Hepatocyte (in vitro differentiated cells): ENCODE measurements around the gene ERFL. TPM values are rescaled to one million over a fixed set of nuclear protein-coding genes. Genes with fewer than 3 reads are reported as not detected.

Experiments
- DNase-seq: peaks from one replicate; pipeline ENCODE4 v3.0.0-alpha.2; 2016; ENCODE audit warnings: low spot score
- H2AFZ ChIP-seq: fragments of 200-600 bp; sonication (generic); 2 replicates; pipeline ENCODE4 v1.6.0; 2016; ENCODE audit warnings: antibody characterized with exemption, mild to moderate bottlenecking
- H3K27ac ChIP-seq: fragments of 200-600 bp; sonication (generic); 2 replicates; pipeline ENCODE4 v1.5.1; 2016; ENCODE audit warnings: mild to moderate bottlenecking
- H3K27me3 ChIP-seq: fragments of 200-600 bp; sonication (generic); 2 replicates; pipeline ENCODE4 v1.6.1; 2016
- H3K36me3 ChIP-seq: fragments of 200-600 bp; sonication (generic); replicated peaks from 2 replicates; pipeline ENCODE4 v1.5.1; 2016; ENCODE audit warnings: low read depth; ENCODE audit not compliant: insufficient read depth
- H3K4me1 ChIP-seq: fragments of 200-600 bp; sonication (generic); 2 replicates; pipeline ENCODE4 v1.5.1; 2016; ENCODE audit warnings: mild to moderate bottlenecking, moderate library complexity; ENCODE audit not compliant: insufficient read depth
- H3K4me2 ChIP-seq: fragments of 200-600 bp; sonication (generic); 2 replicates; pipeline ENCODE4 v1.6.0; 2016
- H3K4me3 ChIP-seq: fragments of 200-600 bp; sonication (generic); 2 replicates; pipeline ENCODE4 v1.5.1; 2016; ENCODE audit warnings: mild to moderate bottlenecking
- H3K79me2 ChIP-seq: fragments of 200-600 bp; sonication (generic); 2 replicates; pipeline ENCODE4 v1.6.0; 2017; ENCODE audit warnings: mild to moderate bottlenecking
- H3K9me2 ChIP-seq: fragments of 200-600 bp; sonication (generic); replicated peaks from 2 replicates; pipeline ENCODE4 v1.6.0; 2017; ENCODE audit warnings: mild to moderate bottlenecking; ENCODE audit not compliant: insufficient read depth
- H3K9me3 ChIP-seq: fragments of 200-600 bp; sonication (generic); 2 replicates; pipeline ENCODE4 v1.5.1; 2016; ENCODE audit warnings: low read depth, mild to moderate bottlenecking
- H4K20me1 ChIP-seq: fragments of 200-600 bp; sonication (generic); 2 replicates; pipeline ENCODE4 v1.6.0; 2016; ENCODE audit warnings: mild to moderate bottlenecking; ENCODE audit not compliant: insufficient read depth, poor library complexity, severe bottlenecking
- EZH2 ChIP-seq: fragments of 200-600 bp; sonication (generic); IDR thresholded peaks from 2 replicates; pipeline ENCODE4 v1.6.1; 2016; ENCODE audit warnings: antibody characterized with exemption, mild to moderate bottlenecking, borderline replicate concordance
- EZH2phosphoT487 ChIP-seq: fragments of 200-600 bp; sonication (generic); IDR thresholded peaks from one replicate; pipeline ENCODE4 v1.6.1; 2018; ENCODE audit warnings: antibody characterized with exemption, mild to moderate bottlenecking, low read depth, moderate library complexity; ENCODE audit not compliant: unreplicated experiment, severe bottlenecking
- WGBS: methylation state at CpG from one replicate; pipeline ENCODE4 v1.1.6; 2016; ENCODE audit warnings: low lambda C conversion rate; ENCODE audit errors: missing lambda C conversion rate; 5-methylcytosine and 5-hydroxymethylcytosine counted together
- polyA plus RNA-seq: library from polyadenylated mRNA; unstranded; fragments of >200 nt; fragmentation: Nextera tagmentation; extraction: Ambion mirVana; gene quantifications from 2 replicates; pipeline ENCODE4 v1.2.1, GENCODE V29; 2016
- total RNA-seq: library from RNA; depleted of rRNA; stranded (reverse); fragments of >200 nt; gene quantifications from 2 replicates; pipeline ENCODE4 v1.2.3, GENCODE V29; 2014
- TF ChIP-seq, protein P1 (sequence below): fragments of 200-600 bp; sonication (generic); IDR thresholded peaks from 2 replicates; pipeline ENCODE4 v1.5.1; 2016; ENCODE audit warnings: antibody characterized with exemption, mild to moderate bottlenecking; ENCODE audit not compliant: poor library complexity

ERFL gene
- total and polyA plus RNA-seq, 2 experiments from 2014 or later: 0.53 TPM; not detected in 1

DNA sequence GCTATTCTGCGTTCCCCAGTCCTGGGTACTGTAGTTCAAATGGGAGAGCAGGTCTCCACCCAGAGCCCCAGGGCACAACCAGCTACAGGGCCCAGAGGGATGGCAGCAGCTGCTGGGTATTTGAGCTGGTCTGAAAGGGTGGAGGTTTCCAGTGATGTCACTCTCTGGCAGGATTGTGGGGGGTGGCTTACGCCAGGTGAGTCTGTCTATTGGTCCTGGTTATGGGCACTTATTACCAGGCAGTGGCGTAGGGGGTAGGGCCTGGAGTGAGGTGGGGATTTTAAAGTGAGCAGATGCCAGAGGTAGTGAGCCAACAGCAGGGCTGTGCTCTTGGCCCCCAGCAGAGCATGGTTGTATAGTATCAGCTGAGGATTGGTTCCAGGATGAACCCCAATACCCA, 62.0 kb downstream of the ERFL start:
- H3K79me2 ChIP-seq: peaks cover 64% of the 10 kb centered on the region
- WGBS: 93% methylated on average over 3 of the region's 3 CpGs
- no peaks in the 10 kb centered on the region for H3K9me3 ChIP-seq
- no peak overlapping the region for H3K27ac ChIP-seq
- no peaks in the 10 kb centered on the region for H3K9me2 ChIP-seq
- H3K4me3 ChIP-seq: no peak overlapping the region
- H4K20me1 ChIP-seq: peaks cover 93% of the 10 kb centered on the region
- no peaks in the 10 kb centered on the region for H3K36me3 ChIP-seq
- DNase-seq: no peak
- TF ChIP-seq, protein P1, sequence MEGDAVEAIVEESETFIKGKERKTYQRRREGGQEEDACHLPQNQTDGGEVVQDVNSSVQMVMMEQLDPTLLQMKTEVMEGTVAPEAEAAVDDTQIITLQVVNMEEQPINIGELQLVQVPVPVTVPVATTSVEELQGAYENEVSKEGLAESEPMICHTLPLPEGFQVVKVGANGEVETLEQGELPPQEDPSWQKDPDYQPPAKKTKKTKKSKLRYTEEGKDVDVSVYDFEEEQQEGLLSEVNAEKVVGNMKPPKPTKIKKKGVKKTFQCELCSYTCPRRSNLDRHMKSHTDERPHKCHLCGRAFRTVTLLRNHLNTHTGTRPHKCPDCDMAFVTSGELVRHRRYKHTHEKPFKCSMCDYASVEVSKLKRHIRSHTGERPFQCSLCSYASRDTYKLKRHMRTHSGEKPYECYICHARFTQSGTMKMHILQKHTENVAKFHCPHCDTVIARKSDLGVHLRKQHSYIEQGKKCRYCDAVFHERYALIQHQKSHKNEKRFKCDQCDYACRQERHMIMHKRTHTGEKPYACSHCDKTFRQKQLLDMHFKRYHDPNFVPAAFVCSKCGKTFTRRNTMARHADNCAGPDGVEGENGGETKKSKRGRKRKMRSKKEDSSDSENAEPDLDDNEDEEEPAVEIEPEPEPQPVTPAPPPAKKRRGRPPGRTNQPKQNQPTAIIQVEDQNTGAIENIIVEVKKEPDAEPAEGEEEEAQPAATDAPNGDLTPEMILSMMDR: no peak
- TF ChIP-seq EZH2 (no peak), EZH2phosphoT487 (no peak)
- H3K4me1 ChIP-seq: peaks cover 11% of the 10 kb centered on the region
- H3K27me3 ChIP-seq: no peaks in the 10 kb centered on the region
- H2AFZ ChIP-seq: no peak overlapping the region
- H3K4me2 ChIP-seq: no peak overlapping the region

DNA sequence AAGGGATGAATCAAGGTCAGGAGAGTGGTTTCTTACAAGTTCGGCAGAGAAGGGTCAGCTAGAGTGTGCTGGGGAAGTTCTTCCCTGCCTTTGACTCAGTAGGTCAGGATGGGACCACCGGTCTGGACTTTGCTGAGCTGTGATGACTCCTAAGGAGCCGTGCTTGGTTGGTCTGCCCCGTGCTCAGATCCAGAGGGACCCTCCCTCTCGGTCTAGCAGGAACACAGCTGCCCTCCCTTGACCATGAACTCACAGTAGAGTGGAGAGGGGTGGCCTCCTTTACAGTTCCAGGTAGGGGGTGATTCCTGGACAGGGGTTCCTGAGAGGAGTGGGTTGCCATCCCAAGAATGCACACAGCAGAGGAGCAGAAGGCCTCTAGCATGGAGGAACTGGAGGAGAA, 63.9 kb downstream of the ERFL start:
- Histone ChIP-seq H3K79me2 (peaks cover 75% of the 10 kb centered on the region), H3K4me3 (no peak overlapping the region), H4K20me1 (peaks cover 79% of the 10 kb centered on the region), H3K9me3 (no peaks in the 10 kb centered on the region), H3K36me3 (no peaks in the 10 kb centered on the region), H3K27me3 (no peaks in the 10 kb centered on the region), H3K4me1 (peaks cover 14% of the 10 kb centered on the region), H2AFZ (no peak overlapping the region), H3K27ac (no peak overlapping the region), H3K4me2 (no peak overlapping the region), H3K9me2 (no peaks in the 10 kb centered on the region)
- TF ChIP-seq, protein P1: no peak
- DNase-seq: no peak
- WGBS: 91% methylated on average over 5 of the region's 5 CpGs

DNA sequence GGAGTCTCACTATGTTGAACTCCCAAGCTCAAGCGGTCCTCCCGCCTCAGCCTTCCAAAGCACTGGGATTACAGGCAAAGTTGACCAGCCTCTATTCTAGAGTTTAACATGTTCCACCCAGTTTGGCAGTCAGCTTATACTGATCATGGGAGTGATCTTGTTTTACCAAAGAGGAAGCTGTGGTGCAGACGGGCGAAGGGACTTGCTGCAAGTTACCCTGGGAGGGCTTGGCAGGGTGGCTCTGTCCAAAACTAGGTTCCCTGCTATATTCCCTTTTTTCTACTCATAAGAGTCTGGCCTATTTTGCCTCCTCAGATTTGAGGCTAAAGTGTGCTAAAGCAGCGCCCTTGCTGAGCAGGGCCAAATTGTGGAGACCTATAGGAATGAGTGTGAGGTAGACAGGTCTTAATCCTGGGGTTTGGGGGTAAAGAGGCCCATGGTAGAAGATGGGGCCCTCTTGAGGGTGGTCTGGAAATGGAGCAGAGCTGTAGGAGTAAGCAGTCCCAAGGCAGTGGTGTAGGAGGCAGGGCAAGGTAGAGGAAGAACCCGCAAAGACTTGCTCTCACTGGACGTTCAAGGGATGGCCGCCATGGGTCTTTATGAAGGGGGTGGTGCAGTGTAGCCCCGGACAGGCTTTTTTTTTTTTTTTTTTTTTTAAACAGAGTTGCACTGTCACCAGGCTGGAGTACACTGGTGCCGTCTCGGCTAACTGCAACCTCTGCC, 64.9 kb downstream of the ERFL start:
- WGBS: 89% methylated on average over 11 of the region's 11 CpGs
- no peak overlapping the region for H2AFZ ChIP-seq
- DNase-seq: no peak
- H3K4me2 ChIP-seq: peak overlapping the region; percentile 11
- H3K9me3 ChIP-seq: no peaks in the 10 kb centered on the region
- H3K79me2 ChIP-seq: peaks cover 75% of the 10 kb centered on the region
- H3K9me2 ChIP-seq: no peaks in the 10 kb centered on the region
- H4K20me1 ChIP-seq: peaks cover 69% of the 10 kb centered on the region
- peaks cover 14% of the 10 kb centered on the region for H3K4me1 ChIP-seq
- H3K27me3 ChIP-seq: no peaks in the 10 kb centered on the region
- H3K27ac ChIP-seq: no peak overlapping the region
- TF ChIP-seq EZH2 (no peak), EZH2phosphoT487 (no peak)
- TF ChIP-seq, protein P1: no peak
- no peak overlapping the region for H3K4me3 ChIP-seq
- no peaks in the 10 kb centered on the region for H3K36me3 ChIP-seq
